Upper lobe of right lung (tissue), 1 donor: Measurements from ENCODE around the gene BCAT1. TPM values are rescaled to one million over a fixed set of nuclear protein-coding genes. Genes with fewer than 3 reads are reported as not detected.
"Not testable (repeated sequence)": the region's sequence is repeated elsewhere in the genome, so short reads cannot be mapped to it uniquely, and the experiment has no call there.

Source experiments
- ATAC-seq: fragments of 200-7000 bp; cut with Tn5 transposase; one replicate; pipeline ENCODE4 v1.9.1; 2020; ENCODE audit warnings: mild to moderate bottlenecking, moderate library complexity
- DNase-seq: peaks from one replicate; pipeline ENCODE4 v3.0.0-alpha.2; 2020
- H3K27ac ChIP-seq: fragments of 200-600 bp; one replicate; pipeline ENCODE4 v1.8.0; 2022
- H3K27me3 ChIP-seq: fragments of 200-600 bp; one replicate; pipeline ENCODE4 v1.8.0; 2022; ENCODE audit warnings: mild to moderate bottlenecking
- H3K36me3 ChIP-seq: fragments of 200-600 bp; one replicate; pipeline ENCODE4 v1.8.0; 2022
- H3K4me1 ChIP-seq: fragments of 200-600 bp; one replicate; pipeline ENCODE4 v1.8.0; 2022
- H3K4me3 ChIP-seq: fragments of 200-600 bp; one replicate; pipeline ENCODE4 v1.8.0; 2022; ENCODE audit warnings: mild to moderate bottlenecking
- H3K9me3 ChIP-seq: fragments of 200-600 bp; one replicate; pipeline ENCODE4 v1.8.0; 2022
- intact Hi-C: fragments of 100-400 bp; cut with DNase I; formaldehyde crosslinking; loops from one replicate; pipeline ENCODE4 v1.11.0; 2022
- total RNA-seq: library from RNA; stranded (reverse); fragmentation: NEBNext Ultra II Directional; extraction: Animal tissue kit (Norgen Biotek cat#: 25700); gene quantifications from one replicate; pipeline ENCODE4 v1.2.1, GENCODE V29; 2021
- TF ChIP-seq, protein P1 (sequence below): fragments of 200-600 bp; IDR thresholded peaks from one replicate; pipeline ENCODE4 v1.8.0; 2022; ENCODE audit warnings: antibody characterized with exemption
- donor health status: DM: no; HTN: yes; CAD: no; lungs with severe emphysema.

Gene BCAT1
- total RNA-seq, 1 donor from 2014 or later: 82.5 TPM

- H3K4me1 ChIP-seq: peaks cover 8% of the 10 kb centered on the region
Measured at GRCh38 chr12:24821691-24822090, 127.2 kb downstream of the BCAT1 start.

GRCh38 chr12:24820872-24821271 is 128.0 kb downstream of the BCAT1 start:
- Histone ChIP-seq H3K27me3 (no peaks in the 10 kb centered on the region), H3K9me3 (no peaks in the 10 kb centered on the region), H3K36me3 (no peaks in the 10 kb centered on the region), H3K4me3 (no peak overlapping the region), H3K27ac (no peak overlapping the region), H3K4me1 (peaks cover 8% of the 10 kb centered on the region)
- ATAC-seq: no peak
- intact Hi-C loops: no loop called here
- no peak for DNase-seq
- TF ChIP-seq, protein P1, sequence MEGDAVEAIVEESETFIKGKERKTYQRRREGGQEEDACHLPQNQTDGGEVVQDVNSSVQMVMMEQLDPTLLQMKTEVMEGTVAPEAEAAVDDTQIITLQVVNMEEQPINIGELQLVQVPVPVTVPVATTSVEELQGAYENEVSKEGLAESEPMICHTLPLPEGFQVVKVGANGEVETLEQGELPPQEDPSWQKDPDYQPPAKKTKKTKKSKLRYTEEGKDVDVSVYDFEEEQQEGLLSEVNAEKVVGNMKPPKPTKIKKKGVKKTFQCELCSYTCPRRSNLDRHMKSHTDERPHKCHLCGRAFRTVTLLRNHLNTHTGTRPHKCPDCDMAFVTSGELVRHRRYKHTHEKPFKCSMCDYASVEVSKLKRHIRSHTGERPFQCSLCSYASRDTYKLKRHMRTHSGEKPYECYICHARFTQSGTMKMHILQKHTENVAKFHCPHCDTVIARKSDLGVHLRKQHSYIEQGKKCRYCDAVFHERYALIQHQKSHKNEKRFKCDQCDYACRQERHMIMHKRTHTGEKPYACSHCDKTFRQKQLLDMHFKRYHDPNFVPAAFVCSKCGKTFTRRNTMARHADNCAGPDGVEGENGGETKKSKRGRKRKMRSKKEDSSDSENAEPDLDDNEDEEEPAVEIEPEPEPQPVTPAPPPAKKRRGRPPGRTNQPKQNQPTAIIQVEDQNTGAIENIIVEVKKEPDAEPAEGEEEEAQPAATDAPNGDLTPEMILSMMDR: no peak

More at GRCh38 chr12:24821691-24822090, 127.2 kb downstream of the BCAT1 start:
- ATAC-seq: peak; percentile 27
- TF ChIP-seq, protein P1: no peak
- no peak overlapping the region for H3K27ac ChIP-seq
- no peaks in the 10 kb centered on the region for H3K9me3 ChIP-seq
- no peak overlapping the region for H3K4me3 ChIP-seq
- H3K27me3 ChIP-seq: no peaks in the 10 kb centered on the region
- no peaks in the 10 kb centered on the region for H3K36me3 ChIP-seq
- DNase-seq: no peak
- intact Hi-C loops: no loop called here

- DNase-seq: no peak
- no peaks in the 10 kb centered on the region for H3K9me3 ChIP-seq
- no peaks in the 10 kb centered on the region for H3K36me3 ChIP-seq
- H3K4me1 ChIP-seq: peaks cover 13% of the 10 kb centered on the region
- intact Hi-C loops: no loop called here
- H3K27ac ChIP-seq: no peak overlapping the region
- TF ChIP-seq, protein P1: no peak
- no peak overlapping the region for H3K4me3 ChIP-seq
- ATAC-seq: no peak
- H3K27me3 ChIP-seq: no peaks in the 10 kb centered on the region
Measured at GRCh38 chr12:24818351-24818750, 130.6 kb downstream of the BCAT1 start.

- Histone ChIP-seq H3K36me3 (no peaks in the 10 kb centered on the region), H3K4me1 (peaks cover 5% of the 10 kb centered on the region), H3K27me3 (no peaks in the 10 kb centered on the region), H3K9me3 (no peaks in the 10 kb centered on the region), H3K27ac (peak overlapping the region; percentile 4), H3K4me3 (peak overlapping the region; percentile 1)
- TF ChIP-seq, protein P1: no peak
- intact Hi-C loops: no loop called here
- no peak for DNase-seq
- no peak for ATAC-seq
Measured at GRCh38 chr12:24815114-24815423, 133.8 kb downstream of the BCAT1 start.

- ATAC-seq (peak; percentile 65), DNase-seq (no peak)
- H3K27ac ChIP-seq: peak overlapping the region; percentile 4
- intact Hi-C loops: no loop called here
- no peaks in the 10 kb centered on the region for H3K36me3 ChIP-seq
- H3K4me1 ChIP-seq: peaks cover 5% of the 10 kb centered on the region
- TF ChIP-seq, protein P1: no peak
- H3K9me3 ChIP-seq: no peaks in the 10 kb centered on the region
- no peaks in the 10 kb centered on the region for H3K27me3 ChIP-seq
- H3K4me3 ChIP-seq: peak overlapping the region; percentile 1
Measured at GRCh38 chr12:24814379-24815113, 134.4 kb downstream of the BCAT1 start.

DNA sequence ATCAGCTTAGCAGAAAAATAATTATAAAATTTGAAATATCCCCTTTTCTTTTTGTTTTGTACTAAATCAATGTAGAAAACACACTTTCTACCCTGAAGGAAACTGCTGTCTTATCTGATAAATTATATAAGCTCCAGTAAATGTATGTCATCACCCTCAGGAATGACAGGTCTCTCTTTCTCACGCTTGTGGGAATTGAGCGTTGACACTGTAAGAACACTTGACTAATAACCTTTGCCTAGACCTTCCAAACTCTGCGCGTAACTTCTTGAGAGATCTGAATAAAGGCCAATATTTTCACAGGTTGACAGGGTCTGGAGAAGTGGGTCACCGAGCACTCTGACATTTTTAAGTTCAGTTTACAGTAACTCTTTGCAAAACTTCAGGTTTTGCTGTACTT is 138.5 kb downstream of the BCAT1 start:
- TF ChIP-seq, protein P1: no peak
- no peaks in the 10 kb centered on the region for H3K27me3 ChIP-seq
- H3K4me3 ChIP-seq: no peak overlapping the region
- no peak for ATAC-seq
- no peak for DNase-seq
- H3K9me3 ChIP-seq: no peaks in the 10 kb centered on the region
- intact Hi-C loops: no loop called here
- H3K27ac ChIP-seq: no peak overlapping the region
- H3K36me3 ChIP-seq: no peaks in the 10 kb centered on the region
- peaks cover 5% of the 10 kb centered on the region for H3K4me1 ChIP-seq

DNA sequence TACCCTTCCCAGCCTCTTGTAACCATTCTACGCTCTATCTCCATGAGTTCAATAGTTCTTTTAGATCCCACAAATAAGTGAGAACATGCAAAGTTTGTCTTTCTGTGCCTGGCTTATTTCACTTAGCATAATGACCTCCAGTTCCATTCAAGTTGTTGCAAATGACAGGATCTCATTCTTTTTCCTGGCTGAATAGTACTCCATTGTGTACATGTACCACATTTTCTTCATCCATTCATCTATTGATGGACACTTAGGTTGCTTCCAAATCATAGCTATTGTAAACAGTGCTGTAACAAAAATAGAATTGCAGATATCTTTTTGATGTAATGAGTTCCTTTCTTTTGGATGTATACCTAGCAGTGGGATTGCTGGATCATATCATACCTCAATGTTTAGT is 139.6 kb downstream of the BCAT1 start:
- H3K4me1 ChIP-seq, H3K36me3 ChIP-seq, H3K4me3 ChIP-seq, DNase-seq, ATAC-seq, H3K27ac ChIP-seq, intact Hi-C loops, H3K9me3 ChIP-seq, H3K27me3 ChIP-seq: not testable (repeated sequence)
